AML-193 (cell line): ENCODE measurements around the gene SLC25A13.
A peak's percentile ranks its signal among the peaks of the same experiment; 100 is the strongest.
"Not testable (repeated sequence)": the region's sequence is repeated elsewhere in the genome, so short reads cannot be mapped to it uniquely, and the experiment has no call there.

Experiments used
- DNase-seq, 2 experiments: peaks; one replicate each; lab custom pipeline; 2025; lab: John Stamatoyannopoulos, UW

The SLC25A13 gene

DNA sequence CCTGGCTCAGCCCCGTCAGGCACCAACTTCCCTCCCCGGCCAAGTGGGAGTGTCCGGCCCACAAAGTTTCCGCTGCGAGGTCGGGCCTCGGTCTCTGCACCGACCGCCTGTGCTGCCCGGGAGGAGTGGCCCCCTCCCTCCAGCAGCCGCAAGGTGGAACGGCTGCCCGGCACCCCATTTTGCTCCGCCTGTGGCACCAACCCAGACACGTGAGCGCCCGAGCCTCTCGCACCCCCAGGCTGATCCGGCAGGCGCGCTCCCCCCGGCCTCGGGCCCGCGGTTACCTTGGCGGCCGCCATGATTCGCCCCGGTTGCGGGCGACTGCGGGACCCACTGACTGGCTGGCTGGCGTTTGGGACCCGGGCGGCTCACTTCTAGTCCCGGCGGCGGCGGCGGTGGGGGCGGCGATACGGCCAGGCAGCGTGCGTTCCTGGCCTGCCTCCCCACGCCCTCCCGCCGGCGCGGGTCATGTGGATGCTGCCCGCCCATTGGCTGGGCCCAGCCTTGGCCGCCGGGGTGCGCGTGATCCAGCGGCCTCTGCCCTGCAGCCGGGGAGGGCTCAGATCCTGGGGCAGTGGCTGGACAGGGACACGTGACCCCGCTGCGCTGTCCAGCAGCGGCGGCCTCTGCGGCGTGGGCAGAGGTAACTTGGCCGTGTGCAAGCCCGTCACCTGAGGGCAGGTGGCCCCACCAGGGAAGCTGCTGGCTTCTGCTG lies at the start of gene SLC25A13:
TSS of gene SLC25A13 (minus strand) at position 441 of the 715 bp plus-strand sequence. CDS start at position 299, 142 bp downstream.
- DNase-seq, result peak; percentile 96

DNA sequence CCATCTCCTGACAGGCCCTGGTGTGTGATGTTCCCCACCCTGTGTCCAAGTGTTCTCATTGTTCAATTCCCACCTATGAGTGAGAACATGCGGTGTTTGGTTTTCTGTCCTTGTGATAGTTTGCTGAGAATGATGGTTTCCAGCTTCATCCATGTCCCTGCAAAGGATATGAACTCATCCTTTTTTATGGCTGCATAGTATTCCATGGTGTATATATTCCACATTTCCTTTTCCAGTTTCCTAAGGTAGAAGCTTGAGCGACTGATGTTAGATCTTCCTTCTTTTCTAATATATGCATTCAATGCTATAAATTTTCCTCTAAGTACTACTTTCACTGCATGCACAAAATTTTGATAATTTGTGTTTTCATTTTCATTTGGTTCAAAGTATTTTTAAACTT lies 44.0 kb upstream of the SLC25A13 start:
- DNase-seq, result not testable (repeated sequence)

DNA sequence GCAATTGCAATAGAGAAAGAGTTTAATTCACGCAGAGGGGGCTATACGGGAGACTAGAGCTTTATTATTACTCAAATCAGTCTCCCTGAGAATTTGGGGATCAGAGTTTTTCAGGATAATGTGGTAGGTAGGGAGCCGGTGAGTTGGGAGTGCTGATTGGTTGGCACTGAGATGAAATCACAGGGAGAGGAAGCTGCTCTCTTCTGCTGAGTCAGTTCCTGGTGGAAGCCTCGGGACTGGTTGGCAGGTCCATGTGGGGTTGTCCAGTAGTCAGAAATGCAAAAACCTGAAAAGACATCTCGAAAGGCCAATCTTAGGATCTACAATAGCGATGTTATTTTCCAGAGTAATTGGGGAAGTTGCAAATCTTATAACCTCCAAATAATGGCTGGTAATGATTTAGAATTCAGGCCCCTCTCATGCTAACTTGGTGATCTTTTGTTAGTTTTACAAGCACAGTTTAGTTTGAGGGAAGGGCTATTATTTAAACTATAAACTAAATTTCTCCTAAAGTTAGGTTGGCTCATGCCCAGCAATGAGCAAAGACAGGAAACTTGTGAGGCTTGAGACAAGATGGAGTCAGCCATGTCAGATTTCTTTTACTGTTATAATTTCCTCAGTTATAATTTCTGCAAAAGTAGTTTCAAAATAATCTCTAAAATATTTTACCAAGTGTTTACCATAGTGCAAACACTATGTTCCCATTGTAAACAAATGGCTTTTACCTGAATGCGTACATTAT lies 39.4 kb upstream of the SLC25A13 start:
- DNase-seq, result no peak

DNA sequence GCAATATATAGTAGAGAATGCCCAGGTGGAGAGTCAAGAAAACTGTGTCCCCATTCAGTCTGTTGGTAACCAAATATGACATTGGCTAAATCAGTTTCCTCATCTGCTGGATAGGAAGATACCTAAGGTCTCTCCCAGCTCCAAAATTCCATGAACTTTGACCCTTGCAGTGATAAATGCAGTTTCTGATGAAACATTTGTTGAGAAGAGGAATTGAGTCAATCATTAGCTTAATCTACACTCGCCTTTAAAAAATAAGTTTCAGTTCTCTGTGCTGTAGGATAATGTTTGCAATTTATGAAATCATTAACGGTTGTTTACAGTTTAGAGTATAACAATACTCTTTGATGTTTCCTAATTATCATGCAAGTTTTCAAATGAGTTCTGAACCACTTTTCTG lies 38.0 kb upstream of the SLC25A13 start:
- no peak for DNase-seq

DNA sequence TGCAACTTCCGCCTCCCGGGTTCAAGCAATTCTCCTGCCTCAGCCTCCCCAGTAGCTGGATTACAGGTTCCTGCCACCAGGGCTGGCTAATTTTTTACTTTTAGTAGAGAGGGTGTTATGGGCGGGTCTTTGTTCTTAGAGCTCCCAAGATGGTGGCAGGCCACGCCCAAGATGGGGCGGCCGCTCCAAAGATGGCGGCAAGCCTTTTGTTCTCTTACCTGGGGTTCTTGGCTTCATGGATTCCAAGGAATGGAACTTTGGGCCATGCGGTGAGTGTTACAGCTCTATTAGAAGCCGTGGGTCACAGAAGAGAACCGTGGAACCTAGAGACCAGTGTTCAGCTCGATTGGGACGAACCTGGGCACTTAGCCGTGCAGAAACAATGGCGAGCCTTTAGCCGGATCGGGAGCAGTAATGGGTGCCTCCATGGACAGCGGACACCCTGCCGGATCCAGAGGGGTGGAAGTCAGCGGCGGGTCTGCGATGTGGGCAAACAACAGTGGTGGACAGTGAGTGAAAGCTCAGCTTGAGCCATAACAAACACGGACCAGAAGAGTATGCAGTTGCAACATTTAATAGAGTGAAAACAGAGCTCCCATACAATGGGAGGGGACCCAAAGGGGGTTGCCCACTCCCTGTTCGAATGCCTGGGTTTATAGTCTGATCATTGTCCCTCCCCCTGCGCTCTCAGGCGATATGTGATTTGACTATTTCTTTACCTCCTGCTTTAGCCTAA lies 36.5 kb upstream of the SLC25A13 start:
- DNase-seq, result not testable (repeated sequence)

DNA sequence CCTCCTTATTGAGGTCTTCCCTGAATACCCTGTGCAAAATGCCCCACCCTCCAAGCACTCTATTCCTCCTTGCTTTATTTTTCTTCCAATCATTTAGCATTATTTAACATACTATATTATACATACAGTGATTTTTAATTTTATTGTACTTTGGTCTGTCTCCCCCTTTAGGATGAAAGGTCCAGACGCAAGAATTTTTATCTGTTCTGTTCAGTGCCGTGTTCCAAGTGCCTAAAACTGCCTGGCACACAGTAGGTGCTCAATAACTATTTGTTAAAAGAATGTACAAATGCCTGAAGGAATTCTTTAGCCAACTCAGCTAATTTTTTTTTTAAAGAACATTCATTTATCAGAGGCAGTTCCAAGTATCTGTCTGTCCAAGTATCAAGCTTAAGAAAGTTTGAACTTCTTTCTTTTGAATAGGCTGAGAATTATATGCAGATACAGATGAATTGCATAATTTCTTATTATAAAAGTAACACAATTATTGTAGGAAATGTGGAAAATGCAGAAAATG lies 34.1 kb upstream of the SLC25A13 start:
- DNase-seq, result no peak

GRCh38 chr7:96354881-96355280 lies 33.0 kb upstream of the SLC25A13 start:
- DNase-seq, result no peak

DNA sequence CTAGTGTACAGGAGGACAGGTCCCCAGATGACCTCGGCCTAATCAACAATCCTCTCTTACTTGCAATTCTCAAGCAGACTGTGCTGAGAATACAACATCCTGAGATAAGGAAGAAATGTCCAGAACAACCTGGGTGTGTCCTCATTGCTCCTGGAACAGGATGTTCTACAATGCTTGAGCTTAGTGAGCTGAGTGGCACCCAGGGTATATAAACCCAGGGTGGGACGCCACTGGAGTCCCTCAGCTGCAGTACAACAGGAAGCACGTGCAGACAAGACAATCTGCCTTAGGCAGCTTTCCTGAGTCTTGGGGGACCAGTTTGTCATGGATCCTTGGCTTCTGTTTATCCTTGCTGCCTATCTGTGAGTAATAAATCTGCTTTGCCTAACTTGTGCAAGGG lies 27.7 kb upstream of the SLC25A13 start:
- no peak for DNase-seq

DNA sequence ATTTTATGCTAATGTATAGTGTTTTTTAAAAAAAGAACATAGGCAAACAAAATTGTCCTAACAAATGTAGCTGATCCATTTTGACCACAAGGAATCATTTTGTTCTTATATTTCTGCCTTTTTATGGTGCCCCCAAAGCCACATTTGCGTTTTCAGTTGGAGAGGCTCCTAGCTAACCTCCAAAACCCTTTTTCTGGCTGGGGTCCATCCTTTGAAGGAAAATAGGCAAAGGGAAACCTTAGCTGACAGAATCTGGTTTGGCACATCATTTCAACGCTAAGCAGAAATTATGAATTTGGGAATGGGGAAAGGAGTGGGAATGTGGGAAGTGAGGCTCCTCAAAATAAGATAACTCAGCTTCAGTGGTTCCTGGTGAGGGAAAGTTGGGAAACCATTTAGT lies 25.6 kb upstream of the SLC25A13 start:
- no peak for DNase-seq

DNA sequence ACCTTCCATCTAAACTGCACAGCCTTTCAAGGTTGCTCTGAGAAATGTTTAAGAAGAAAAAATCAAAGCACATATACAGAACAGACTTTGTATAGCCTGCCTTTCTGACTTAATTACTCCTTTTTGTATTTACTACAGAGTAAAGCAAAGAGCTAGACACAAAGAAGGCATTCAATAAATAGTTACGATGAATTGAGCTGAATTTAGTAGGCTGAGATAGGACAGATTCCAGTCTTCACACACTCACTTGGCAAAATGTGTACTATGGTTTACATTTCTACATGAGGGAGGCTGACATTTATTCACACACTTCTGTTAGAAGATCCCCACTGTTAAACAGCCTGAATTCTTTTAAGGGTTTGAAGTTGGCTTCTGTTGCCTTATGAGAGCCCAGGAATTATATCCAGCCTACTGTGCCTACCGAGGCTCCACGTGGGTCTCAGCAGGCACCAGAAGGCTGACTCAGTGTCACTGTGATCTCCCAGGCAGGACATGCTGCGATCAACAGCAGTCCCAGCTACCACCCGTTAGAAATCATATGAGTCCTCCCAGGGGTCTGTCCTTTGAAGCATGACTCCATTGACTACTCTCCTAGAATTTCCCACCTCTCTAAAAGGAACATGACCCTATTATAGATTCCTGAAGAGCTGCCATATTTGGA lies 24.5 kb upstream of the SLC25A13 start:
- DNase-seq, result no peak

GRCh38 chr7:96344236-96344635 lies 22.3 kb upstream of the SLC25A13 start:
- DNase-seq, result no peak

GRCh38 chr7:96342049-96342448 lies 20.2 kb upstream of the SLC25A13 start:
- DNase-seq, result no peak

DNA sequence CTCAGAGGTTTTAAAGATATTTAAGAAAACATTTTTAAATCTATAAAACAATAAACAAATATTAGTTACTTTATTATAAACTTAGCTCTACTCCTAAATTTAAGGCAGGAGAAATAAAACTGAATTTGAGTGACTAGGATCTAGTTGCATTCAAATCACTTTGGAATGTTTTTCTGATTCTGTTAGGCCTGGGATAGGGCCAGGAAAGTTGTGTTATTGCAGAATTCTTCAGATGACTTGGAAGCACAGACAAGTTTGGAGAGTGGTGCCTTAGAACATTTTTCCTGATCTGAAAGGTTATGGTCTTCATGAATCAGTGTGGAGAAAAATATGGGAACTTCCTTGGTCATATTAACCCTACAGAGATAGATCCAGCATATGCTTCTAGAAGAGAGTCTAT lies 15.6 kb upstream of the SLC25A13 start:
- no peak for DNase-seq

DNA sequence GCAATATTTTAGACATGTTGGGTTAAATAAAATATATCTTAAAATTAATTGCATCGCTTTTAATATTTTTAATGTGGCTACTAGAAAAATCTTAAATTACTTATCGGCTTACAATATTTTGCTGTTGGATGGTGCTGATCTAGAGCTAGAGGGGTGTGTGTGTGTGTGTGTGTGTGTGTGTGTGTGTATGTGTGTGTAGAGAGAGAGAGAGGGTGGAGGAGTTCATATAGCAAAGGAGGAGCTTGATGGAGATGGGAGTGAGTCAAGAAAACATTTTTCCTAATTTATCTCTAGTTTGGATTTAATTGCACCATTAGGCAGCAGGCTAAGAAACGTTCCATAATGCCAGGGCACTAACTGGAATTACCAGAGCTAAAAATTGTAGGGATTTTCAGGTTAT lies 10.4 kb upstream of the SLC25A13 start:
- DNase-seq, result no peak

DNA sequence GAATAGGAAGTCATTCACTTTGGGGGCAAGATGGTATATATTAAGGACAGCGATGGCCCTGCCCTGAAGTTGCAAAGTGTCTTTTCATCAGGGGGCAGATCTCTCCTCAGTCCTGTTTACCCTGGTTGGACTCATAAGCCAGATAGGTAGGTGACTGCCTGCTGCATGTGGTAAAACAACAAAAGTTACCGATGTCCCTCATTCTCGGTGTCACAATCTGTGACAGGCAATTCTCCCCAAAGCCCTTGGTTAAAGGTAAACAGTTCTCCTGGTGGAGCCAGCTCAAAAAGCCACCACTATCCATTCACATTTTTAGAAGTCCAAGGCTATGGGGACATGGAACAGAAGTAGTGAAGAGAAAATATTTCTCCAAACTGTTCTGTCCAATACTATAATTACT lies 9.9 kb upstream of the SLC25A13 start:
- no peak for DNase-seq

- no peak for DNase-seq
These were observed 9.3 kb upstream of the SLC25A13 start for GRCh38 chr7:96331233-96331632.

GRCh38 chr7:96330193-96330592 lies 8.3 kb upstream of the SLC25A13 start:
- no peak for DNase-seq

DNA sequence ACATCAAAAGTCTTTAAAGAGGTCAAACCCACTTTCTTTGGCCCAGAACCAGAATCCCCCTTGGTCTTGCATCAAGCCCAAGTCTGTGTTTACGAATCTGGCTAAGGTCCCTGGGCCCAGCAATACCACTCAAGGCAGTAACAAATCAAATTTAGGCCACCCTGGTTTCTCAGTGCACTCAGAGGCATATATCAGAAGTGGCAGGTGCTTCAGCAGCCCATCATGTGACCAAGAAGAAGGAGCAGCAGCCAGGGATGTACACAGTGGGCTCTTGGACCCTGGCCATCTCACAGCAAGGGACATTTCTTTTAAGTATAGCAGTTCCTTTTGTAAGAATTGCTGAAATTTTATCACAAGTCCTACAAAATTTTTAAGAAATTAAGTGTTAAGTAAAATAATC lies 7.3 kb upstream of the SLC25A13 start:
- no peak for DNase-seq

- DNase-seq, result no peak
These were observed 6.1 kb upstream of the SLC25A13 start for GRCh38 chr7:96328016-96328415.

- no peak for DNase-seq
These were observed 5.5 kb upstream of the SLC25A13 start for GRCh38 chr7:96327429-96327828.

DNA sequence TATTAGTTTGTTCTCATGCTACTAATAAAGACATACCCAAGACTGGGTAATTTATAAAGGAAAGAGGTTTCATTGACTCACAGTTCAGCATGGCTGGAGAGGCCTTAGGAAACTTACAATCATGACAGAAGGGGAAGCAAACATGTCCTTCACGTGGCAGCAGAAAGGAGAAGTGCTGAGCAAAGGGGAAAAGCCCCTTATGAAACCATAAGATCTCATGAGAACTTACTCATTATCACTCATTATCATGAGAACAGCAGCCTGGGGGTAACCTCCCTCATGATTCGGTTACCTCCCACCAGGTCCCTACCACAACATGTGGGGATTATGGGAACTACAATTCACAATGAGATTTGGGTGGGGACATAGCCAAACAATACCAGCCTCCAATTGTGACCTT lies 4.9 kb upstream of the SLC25A13 start:
- DNase-seq, result peak; percentile 76 to 79

GRCh38 chr7:96322847-96323461 lies 1.1 kb upstream of the SLC25A13 start:
- DNase-seq, result no peak
